Posterior vena cava (tissue), 2 donors: ENCODE measurements around the gene ZSCAN10. TPM values are rescaled to one million over a fixed set of nuclear protein-coding genes. Genes with fewer than 3 reads are reported as not detected.
"Not testable (repeated sequence)": the region's sequence is repeated elsewhere in the genome, so short reads cannot be mapped to it uniquely, and the experiment has no call there.

Experiments
- DNase-seq: peaks from one replicate; pipeline ENCODE4 v3.0.0-alpha.2; 2020; ENCODE audit warnings: low spot score
- intact Hi-C, 2 donors: fragments of 100-400 bp; cut with DNase I; formaldehyde crosslinking; loops; one replicate each; pipeline versions ENCODE4 v1.14.1 to v1.14.2; 2022 to 2023
- total RNA-seq, 2 donors: library from RNA; stranded (reverse); fragmentation: NEBNext Ultra II Directional; extraction: Animal tissue kit (Norgen Biotek cat#: 25700); gene quantifications; one replicate each; pipeline ENCODE4 v1.2.1, GENCODE V29; 2021
- donor health status: DM: yes; HTN: yes; CAD: no.
- donor health status: DM: yes; HTN: yes; CAD: no.

The ZSCAN10 gene
- total RNA-seq, 2 donors from 2014 or later = not detected

- intact Hi-C loops = loop anchor here in 1 of 2 donors (5.0 kb wide), 1 partner anchor 110 kb away; no protein-coding TSS in a partner anchor
- no peak for DNase-seq
These were observed 41.6 kb downstream of the ZSCAN10 start for GRCh38 chr16:3057181-3058138.

- DNase-seq = no peak
- intact Hi-C loops = loop anchor here in 1 of 2 donors (5.0 kb wide), 1 partner anchor 111 kb away; no protein-coding TSS in a partner anchor
These were observed 42.5 kb downstream of the ZSCAN10 start for GRCh38 chr16:3056336-3057180.

- intact Hi-C loops = loop anchor here in 1 of 2 donors (5.0 kb wide), 1 partner anchor 112 kb away; no protein-coding TSS in a partner anchor
- not testable (repeated sequence) for DNase-seq
These were observed 43.4 kb downstream of the ZSCAN10 start for GRCh38 chr16:3055734-3056115.

- intact Hi-C loops = loop anchor here in 1 of 2 donors (5.0 kb wide), 1 partner anchor 112 kb away; no protein-coding TSS in a partner anchor
- no peak for DNase-seq
These were observed 43.9 kb downstream of the ZSCAN10 start for GRCh38 chr16:3054965-3055733.

- intact Hi-C loops, DNase-seq: not testable (repeated sequence)
These were observed 45.8 kb downstream of the ZSCAN10 start for GRCh38 chr16:3053330-3053710.

- DNase-seq, intact Hi-C loops: not testable (repeated sequence)
These were observed 46.3 kb downstream of the ZSCAN10 start for GRCh38 chr16:3052571-3053329.

GRCh38 chr16:3051494-3051893 is 47.6 kb downstream of the ZSCAN10 start:
- DNase-seq = no peak
- intact Hi-C loops = no loop called here

- intact Hi-C loops = no loop called here
- DNase-seq = no peak
These were observed 48.1 kb downstream of the ZSCAN10 start for GRCh38 chr16:3051009-3051408.

- intact Hi-C loops = no loop called here
- no peak for DNase-seq
These were observed 48.6 kb downstream of the ZSCAN10 start for GRCh38 chr16:3050487-3050886.

- intact Hi-C loops = no loop called here
- no peak for DNase-seq
These were observed 49.1 kb downstream of the ZSCAN10 start for GRCh38 chr16:3049921-3050481.

GRCh38 chr16:3047387-3047720 is 51.7 kb downstream of the ZSCAN10 start:
- intact Hi-C loops = no loop called here

GRCh38 chr16:3046641-3047386 is 52.3 kb downstream of the ZSCAN10 start:
- no peak for DNase-seq
- intact Hi-C loops = no loop called here

More at GRCh38 chr16:3047387-3047720, 51.7 kb downstream of the ZSCAN10 start:
- no peak for DNase-seq

GRCh38 chr16:3045758-3046640 is 53.1 kb downstream of the ZSCAN10 start, which contains the start of gene MMP25:
TSS of gene MMP25 (plus strand) at chr16:3046561. CDS start at chr16:3046918, 357 bp downstream.
- no peak for DNase-seq
- intact Hi-C loops = no loop called here

GRCh38 chr16:3044708-3045107 is 54.4 kb downstream of the ZSCAN10 start:
- intact Hi-C loops = no loop called here
- no peak for DNase-seq

GRCh38 chr16:3042376-3042775 is 56.7 kb downstream of the ZSCAN10 start:
- no peak for DNase-seq
- intact Hi-C loops = no loop called here

GRCh38 chr16:3038896-3039295 is 60.2 kb downstream of the ZSCAN10 start:
- intact Hi-C loops = no loop called here
- DNase-seq = no peak
